ENCODE data around the gene MYO1B. TPM values are rescaled to one million over a fixed set of nuclear protein-coding genes. Genes with fewer than 3 reads are reported as not detected.

Gene MYO1B
- total RNA-seq, 1 donor from 2014 or later, result 7.0 TPM

DNA sequence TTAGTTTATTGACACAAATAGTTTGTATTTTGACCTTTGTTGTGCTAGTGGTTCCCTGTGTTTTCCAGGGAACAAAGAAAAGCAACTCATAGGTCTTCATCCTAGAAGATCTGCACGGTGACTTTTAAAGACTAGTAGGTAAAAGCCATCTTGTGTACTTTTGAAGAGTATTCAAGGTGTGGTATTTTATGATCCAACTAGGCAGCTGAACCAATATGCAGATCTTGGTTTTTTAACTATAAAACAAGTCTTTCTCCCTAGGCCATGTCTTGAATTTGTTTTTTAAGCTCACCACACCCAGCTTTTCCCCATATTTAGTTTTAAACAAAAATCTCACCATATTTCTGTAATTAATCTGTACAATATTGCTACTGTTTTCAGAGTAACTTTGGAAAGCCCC lies 30.0 kb upstream of the MYO1B start:
- no peak overlapping the region for H3K27ac Mint-ChIP-seq
- intact Hi-C loops (cut with micrococcal nuclease), result no loop called here

DNA sequence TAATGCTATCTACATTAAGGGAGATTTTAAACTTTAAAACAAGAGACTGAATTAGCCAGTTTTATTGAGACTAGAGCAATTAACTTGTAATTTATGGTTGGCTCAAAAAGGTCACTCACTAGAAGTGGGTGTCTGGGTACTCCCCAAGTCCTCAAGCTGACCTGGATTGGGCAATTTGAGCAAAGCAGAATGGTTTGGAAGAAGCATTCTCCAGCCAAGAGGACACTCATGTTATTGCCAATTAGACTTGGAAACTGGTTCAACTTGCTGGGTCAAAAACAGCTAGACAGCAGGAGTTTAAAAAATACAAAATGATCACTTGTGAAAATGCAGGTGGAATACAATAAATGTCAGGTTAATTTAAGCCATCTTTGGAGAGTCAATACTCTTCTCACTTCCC lies 29.5 kb upstream of the MYO1B start:
- Mint-ChIP-seq H3K27me3 (ENCODE audit: low read depth) (no peaks in the 10 kb centered on the region), H3K27ac (no peak overlapping the region), H3K4me1 (ENCODE audit: low read depth) (peaks cover 19% of the 10 kb centered on the region), H3K9me3 (peaks cover 35% of the 10 kb centered on the region), H3K4me3 (ENCODE audit: low read depth) (no peak overlapping the region), H3K36me3 (ENCODE audit: low read depth) (peaks cover 13% of the 10 kb centered on the region)
- DNase-seq (ENCODE audit: low spot score), result no peak
- intact Hi-C loops (cut with micrococcal nuclease), result no loop called here

More for the DNA sequence above, 30.0 kb upstream of the MYO1B start:
- H3K9me3 Mint-ChIP-seq, result peaks cover 34% of the 10 kb centered on the region
- peaks cover 15% of the 10 kb centered on the region for H3K4me1 Mint-ChIP-seq (ENCODE audit: low read depth)
- no peaks in the 10 kb centered on the region for H3K27me3 Mint-ChIP-seq (ENCODE audit: low read depth)
- DNase-seq (ENCODE audit: low spot score), result no peak
- peaks cover 10% of the 10 kb centered on the region for H3K36me3 Mint-ChIP-seq (ENCODE audit: low read depth)
- no peak overlapping the region for H3K4me3 Mint-ChIP-seq (ENCODE audit: low read depth)

DNA sequence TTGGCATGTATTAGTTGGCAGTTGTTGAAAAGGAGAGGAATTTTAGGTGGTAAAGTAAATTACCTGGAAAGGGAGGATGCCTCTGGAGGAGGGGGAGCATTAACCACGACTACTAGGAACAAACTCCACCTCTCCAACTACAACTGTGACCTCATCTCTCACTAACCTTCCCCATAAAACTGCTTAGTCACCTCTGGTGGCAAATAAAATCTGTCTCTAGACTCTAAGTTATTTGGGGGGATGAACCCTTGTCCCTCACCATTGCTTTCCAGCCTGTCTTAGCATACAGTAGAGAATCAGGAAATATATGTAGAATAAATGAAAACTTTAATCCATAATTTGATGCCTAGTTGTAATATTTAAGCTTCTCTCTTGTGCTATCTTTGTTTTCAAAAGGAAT lies 27.6 kb upstream of the MYO1B start:
- intact Hi-C loops (cut with micrococcal nuclease), result no loop called here
- DNase-seq (ENCODE audit: low spot score), result no peak
- no peaks in the 10 kb centered on the region for H3K27me3 Mint-ChIP-seq (ENCODE audit: low read depth)
- peaks cover 29% of the 10 kb centered on the region for H3K9me3 Mint-ChIP-seq
- H3K4me1 Mint-ChIP-seq (ENCODE audit: low read depth), result peaks cover 19% of the 10 kb centered on the region
- H3K4me3 Mint-ChIP-seq (ENCODE audit: low read depth), result no peak overlapping the region
- no peak overlapping the region for H3K27ac Mint-ChIP-seq
- peaks cover 6% of the 10 kb centered on the region for H3K36me3 Mint-ChIP-seq (ENCODE audit: low read depth)

DNA sequence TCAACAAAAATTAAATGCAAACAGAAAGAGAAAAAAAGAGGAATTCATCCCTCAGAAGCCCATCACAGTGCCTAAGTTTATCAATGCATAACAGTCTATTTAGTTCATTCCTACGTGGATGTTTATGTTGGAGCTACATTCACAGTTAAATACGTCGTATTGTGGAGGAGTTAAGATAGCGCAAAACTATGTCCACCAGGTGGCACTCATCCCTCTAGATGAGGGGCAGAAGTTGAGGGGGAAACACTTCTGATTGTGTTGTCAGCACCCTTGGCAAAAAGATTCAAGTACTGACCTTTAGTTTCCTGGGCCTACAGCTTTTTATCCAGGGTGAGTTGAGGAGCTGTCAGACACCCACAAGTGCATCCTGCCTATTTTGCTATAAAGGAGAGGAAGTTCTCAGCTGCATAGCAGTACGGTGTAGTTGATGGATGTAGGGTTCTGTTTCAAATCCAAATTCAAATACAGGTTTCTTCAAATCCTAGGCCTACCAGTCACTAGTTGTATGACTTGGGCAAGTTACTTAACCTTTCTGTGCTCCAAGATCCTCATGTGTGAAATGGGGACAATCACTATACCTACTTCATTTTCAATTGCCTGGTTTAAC lies 26.8 kb upstream of the MYO1B start:
- peaks cover 19% of the 10 kb centered on the region for H3K4me1 Mint-ChIP-seq (ENCODE audit: low read depth)
- H3K9me3 Mint-ChIP-seq, result peaks cover 22% of the 10 kb centered on the region
- H3K27ac Mint-ChIP-seq, result no peak overlapping the region
- H3K4me3 Mint-ChIP-seq (ENCODE audit: low read depth), result no peak overlapping the region
- peaks cover 6% of the 10 kb centered on the region for H3K36me3 Mint-ChIP-seq (ENCODE audit: low read depth)
- no peaks in the 10 kb centered on the region for H3K27me3 Mint-ChIP-seq (ENCODE audit: low read depth)
- no peak for DNase-seq (ENCODE audit: low spot score)
- intact Hi-C loops (cut with micrococcal nuclease), result loop anchor here (2.0 kb wide), 1 partner anchor 48 kb away; no protein-coding TSS in a partner anchor

DNA sequence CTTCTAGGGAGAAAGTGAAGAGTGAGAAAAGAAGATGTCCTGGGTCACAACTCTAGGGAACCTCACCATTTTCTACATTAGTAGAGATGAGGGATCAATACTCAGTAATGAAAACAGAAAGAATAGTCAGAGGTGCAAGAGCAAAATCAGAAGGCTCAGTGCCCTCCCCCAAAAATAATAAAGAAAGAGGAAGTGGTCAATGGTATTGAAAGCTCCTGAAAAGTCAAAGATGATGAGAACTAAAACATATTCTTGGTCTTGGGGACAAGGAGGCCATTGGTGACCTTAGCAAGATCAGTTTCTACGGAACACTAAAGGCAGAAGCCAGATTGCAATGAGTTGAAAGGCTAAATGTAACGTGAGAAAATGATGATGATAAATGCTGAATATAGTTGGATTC lies 24.5 kb upstream of the MYO1B start:
- peaks cover 6% of the 10 kb centered on the region for H3K36me3 Mint-ChIP-seq (ENCODE audit: low read depth)
- DNase-seq (ENCODE audit: low spot score), result no peak
- H3K4me3 Mint-ChIP-seq (ENCODE audit: low read depth), result no peak overlapping the region
- H3K4me1 Mint-ChIP-seq (ENCODE audit: low read depth), result peaks cover 19% of the 10 kb centered on the region
- peaks cover 22% of the 10 kb centered on the region for H3K9me3 Mint-ChIP-seq
- intact Hi-C loops (cut with micrococcal nuclease), result no loop called here
- H3K27ac Mint-ChIP-seq, result no peak overlapping the region
- no peaks in the 10 kb centered on the region for H3K27me3 Mint-ChIP-seq (ENCODE audit: low read depth)

DNA sequence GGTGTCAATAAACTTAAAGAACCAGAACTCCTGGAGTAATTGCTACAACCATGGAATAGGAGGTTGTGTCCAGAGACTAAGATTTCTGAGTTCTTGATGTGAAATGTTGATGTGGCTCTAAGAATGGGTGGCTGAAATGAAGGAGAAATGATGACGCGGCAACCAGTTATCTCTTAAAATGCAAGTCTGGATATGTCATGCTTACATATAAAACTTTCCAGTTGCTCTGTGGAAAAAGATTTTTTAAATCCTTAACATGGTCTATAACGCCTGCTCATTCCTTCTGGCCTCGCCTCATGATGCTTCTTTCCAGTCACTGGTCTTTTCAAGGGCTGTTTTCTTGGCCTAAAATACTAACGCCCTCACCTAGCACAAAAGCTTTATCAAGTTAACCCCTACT lies 23.5 kb upstream of the MYO1B start:
- H3K36me3 Mint-ChIP-seq (ENCODE audit: low read depth), result peaks cover 6% of the 10 kb centered on the region
- peaks cover 22% of the 10 kb centered on the region for H3K9me3 Mint-ChIP-seq
- H3K4me1 Mint-ChIP-seq (ENCODE audit: low read depth), result peaks cover 19% of the 10 kb centered on the region
- DNase-seq (ENCODE audit: low spot score), result no peak
- no peaks in the 10 kb centered on the region for H3K27me3 Mint-ChIP-seq (ENCODE audit: low read depth)
- H3K4me3 Mint-ChIP-seq (ENCODE audit: low read depth), result no peak overlapping the region
- no peak overlapping the region for H3K27ac Mint-ChIP-seq
- intact Hi-C loops (cut with micrococcal nuclease), result no loop called here

DNA sequence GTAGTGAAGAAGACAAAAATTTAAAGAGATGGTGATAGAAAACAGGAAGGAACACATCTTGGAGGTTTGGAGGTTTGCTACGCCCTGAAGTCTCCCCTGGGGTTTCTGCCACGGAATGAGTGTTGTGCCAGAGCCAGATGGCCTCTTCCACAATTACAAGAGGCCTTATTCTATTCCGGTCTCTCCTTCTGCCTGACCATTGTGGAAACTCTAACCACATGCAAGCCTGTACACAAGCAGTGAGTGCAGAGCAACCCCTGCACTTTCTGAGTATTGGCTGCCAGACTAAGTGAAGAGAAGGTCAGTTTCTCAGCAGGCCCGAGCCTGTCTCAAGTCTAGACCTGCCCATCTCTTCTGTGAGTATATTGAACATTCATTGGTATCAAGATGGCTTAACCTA lies 22.7 kb upstream of the MYO1B start:
- no peak for DNase-seq (ENCODE audit: low spot score)
- Mint-ChIP-seq H3K27ac (no peak overlapping the region), H3K36me3 (ENCODE audit: low read depth) (peaks cover 6% of the 10 kb centered on the region), H3K9me3 (peaks cover 22% of the 10 kb centered on the region), H3K4me1 (ENCODE audit: low read depth) (peaks cover 19% of the 10 kb centered on the region), H3K27me3 (ENCODE audit: low read depth) (no peaks in the 10 kb centered on the region), H3K4me3 (ENCODE audit: low read depth) (no peak overlapping the region)
- intact Hi-C loops (cut with micrococcal nuclease), result no loop called here

DNA sequence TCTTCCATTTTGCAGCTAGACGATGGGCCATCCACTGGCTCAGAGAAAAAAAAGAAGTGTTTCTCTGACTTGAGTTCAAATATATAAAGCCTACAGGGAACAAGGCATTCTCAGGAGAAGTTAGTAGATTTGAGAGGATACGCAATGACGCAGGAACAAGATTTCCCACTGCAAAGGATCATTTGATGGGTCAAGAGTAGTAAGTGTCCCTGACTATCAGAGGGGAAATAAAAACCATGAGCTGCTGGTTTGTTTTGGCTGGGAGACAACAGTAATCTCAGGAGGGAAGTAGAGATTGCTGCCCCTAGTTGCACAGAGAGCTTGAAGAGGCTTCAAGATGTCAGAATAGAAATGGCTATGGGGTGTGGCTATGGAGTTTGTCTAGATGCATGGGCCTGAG lies 22.3 kb upstream of the MYO1B start:
- no peak overlapping the region for H3K4me3 Mint-ChIP-seq (ENCODE audit: low read depth)
- peaks cover 17% of the 10 kb centered on the region for H3K4me1 Mint-ChIP-seq (ENCODE audit: low read depth)
- intact Hi-C loops (cut with micrococcal nuclease), result no loop called here

DNA sequence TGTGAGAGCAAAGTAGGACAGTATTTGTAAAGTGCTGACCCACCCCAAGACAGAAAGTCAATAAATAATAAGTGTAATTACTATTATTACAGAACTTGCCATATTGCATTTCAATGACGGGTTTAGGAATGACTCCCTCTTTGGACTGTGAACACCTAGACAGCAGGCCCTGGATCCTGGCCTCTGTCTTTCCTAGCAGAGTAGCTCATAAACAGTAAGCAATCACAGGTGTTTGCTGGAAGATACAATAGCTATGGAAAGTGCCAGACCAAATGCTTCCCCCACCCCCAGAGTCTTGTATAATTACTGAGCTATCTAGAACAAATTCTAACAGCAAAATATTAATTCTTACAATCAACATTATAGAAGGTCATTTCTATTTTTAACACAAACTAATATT lies 20.1 kb upstream of the MYO1B start:
- no peaks in the 10 kb centered on the region for H3K27me3 Mint-ChIP-seq (ENCODE audit: low read depth)
- no peak overlapping the region for H3K27ac Mint-ChIP-seq
- H3K4me3 Mint-ChIP-seq (ENCODE audit: low read depth), result no peak overlapping the region
- no peak for DNase-seq (ENCODE audit: low spot score)
- H3K9me3 Mint-ChIP-seq, result peaks cover 14% of the 10 kb centered on the region
- peaks cover 5% of the 10 kb centered on the region for H3K4me1 Mint-ChIP-seq (ENCODE audit: low read depth)
- intact Hi-C loops (cut with micrococcal nuclease), result no loop called here
- peaks cover 5% of the 10 kb centered on the region for H3K36me3 Mint-ChIP-seq (ENCODE audit: low read depth)

More for the DNA sequence above, 22.3 kb upstream of the MYO1B start:
- Mint-ChIP-seq H3K36me3 (ENCODE audit: low read depth) (peaks cover 6% of the 10 kb centered on the region), H3K27me3 (ENCODE audit: low read depth) (no peaks in the 10 kb centered on the region), H3K9me3 (peaks cover 22% of the 10 kb centered on the region), H3K27ac (no peak overlapping the region)
- no peak for DNase-seq (ENCODE audit: low spot score)

DNA sequence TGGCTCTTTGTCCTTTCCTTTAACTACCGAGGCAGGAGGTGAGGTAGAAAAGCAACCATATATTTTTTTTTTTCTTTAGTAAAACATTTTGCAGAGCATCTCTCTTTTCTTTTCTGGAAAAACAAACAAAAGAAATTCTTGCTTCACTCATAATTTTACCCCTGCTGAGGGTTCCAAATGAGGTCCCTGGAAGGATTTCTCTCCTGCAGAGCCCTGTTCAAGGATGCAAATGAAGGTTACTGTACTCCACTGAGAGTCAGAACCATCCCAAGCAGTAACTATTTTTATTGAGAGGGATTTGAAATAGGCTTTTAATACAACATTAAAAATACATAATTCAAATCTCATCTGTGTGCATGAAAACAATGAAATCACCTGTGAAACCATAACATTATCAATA lies 19.5 kb upstream of the MYO1B start:
- intact Hi-C loops (cut with micrococcal nuclease), result no loop called here
- DNase-seq (ENCODE audit: low spot score), result no peak
- H3K36me3 Mint-ChIP-seq (ENCODE audit: low read depth), result no peaks in the 10 kb centered on the region
- H3K9me3 Mint-ChIP-seq, result peaks cover 8% of the 10 kb centered on the region
- H3K4me3 Mint-ChIP-seq (ENCODE audit: low read depth), result no peak overlapping the region
- H3K4me1 Mint-ChIP-seq (ENCODE audit: low read depth), result no peaks in the 10 kb centered on the region
- no peak overlapping the region for H3K27ac Mint-ChIP-seq
- H3K27me3 Mint-ChIP-seq (ENCODE audit: low read depth), result no peaks in the 10 kb centered on the region

DNA sequence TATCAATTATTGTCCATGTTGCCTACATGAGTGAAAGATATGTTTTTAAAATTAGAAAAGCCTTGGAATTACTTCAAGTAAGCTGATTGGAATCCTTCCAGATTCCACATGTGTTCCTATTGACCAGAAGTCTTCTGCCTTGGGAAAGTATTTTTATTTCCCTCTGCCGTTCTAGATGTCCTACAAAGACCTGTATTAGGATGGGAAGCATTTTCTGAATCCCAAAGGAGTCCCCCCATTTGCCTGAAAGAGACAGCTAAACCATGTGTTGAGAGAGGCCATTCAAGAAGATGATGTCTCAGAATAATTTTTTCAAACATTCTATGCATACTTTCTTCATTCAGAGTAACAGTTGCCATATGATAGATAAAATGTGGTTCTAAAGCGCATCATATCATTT lies 19.0 kb upstream of the MYO1B start:
- Mint-ChIP-seq H3K36me3 (ENCODE audit: low read depth) (no peaks in the 10 kb centered on the region), H3K9me3 (peaks cover 3% of the 10 kb centered on the region), H3K27ac (no peak overlapping the region), H3K4me3 (ENCODE audit: low read depth) (no peak overlapping the region), H3K4me1 (ENCODE audit: low read depth) (no peaks in the 10 kb centered on the region), H3K27me3 (ENCODE audit: low read depth) (no peaks in the 10 kb centered on the region)
- DNase-seq (ENCODE audit: low spot score), result no peak
- intact Hi-C loops (cut with micrococcal nuclease), result no loop called here

DNA sequence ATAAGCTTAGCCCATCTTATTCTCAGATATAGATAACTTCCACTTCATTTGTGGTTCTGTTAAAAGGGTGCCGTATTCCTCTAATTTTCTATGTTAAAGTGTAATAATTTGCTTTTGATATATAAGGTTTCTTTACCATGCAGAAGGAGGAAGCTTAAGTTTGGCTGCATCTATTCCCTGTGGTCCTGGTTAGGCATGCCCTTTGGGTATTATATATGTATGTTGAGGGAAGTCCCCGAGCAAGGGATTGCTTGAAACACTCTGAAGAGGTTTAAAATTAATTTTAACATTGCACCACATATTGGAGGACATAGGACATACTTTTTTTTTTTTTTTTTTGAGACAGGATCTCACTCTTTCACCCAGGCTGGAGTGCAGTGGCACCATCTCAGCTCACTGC lies 16.9 kb upstream of the MYO1B start:
- no peaks in the 10 kb centered on the region for H3K9me3 Mint-ChIP-seq
- H3K4me3 Mint-ChIP-seq (ENCODE audit: low read depth), result no peak overlapping the region
- DNase-seq (ENCODE audit: low spot score), result no peak
- no peaks in the 10 kb centered on the region for H3K4me1 Mint-ChIP-seq (ENCODE audit: low read depth)
- no peaks in the 10 kb centered on the region for H3K36me3 Mint-ChIP-seq (ENCODE audit: low read depth)
- H3K27me3 Mint-ChIP-seq (ENCODE audit: low read depth), result no peaks in the 10 kb centered on the region
- intact Hi-C loops (cut with micrococcal nuclease), result no loop called here
- H3K27ac Mint-ChIP-seq, result no peak overlapping the region

DNA sequence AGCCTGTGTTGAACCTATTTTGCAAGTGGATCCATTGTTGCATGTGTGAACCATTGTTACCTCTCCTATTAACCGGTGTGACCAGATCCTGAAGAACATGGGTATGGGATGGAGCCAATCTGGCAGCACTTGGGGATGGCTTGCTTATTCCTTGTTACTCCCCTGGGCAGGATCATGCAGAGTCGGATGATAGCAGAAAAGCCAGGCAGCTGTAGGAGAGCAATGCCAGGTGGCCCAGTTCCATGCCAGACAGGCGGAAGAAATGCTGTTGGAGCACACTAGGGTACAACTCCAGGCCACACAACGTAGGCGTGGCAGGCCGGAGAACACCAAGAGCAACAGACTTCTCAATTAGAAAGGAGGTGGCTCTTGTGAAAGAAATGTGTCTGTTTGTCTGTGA lies 16.3 kb upstream of the MYO1B start:
- no peak overlapping the region for H3K27ac Mint-ChIP-seq
- H3K27me3 Mint-ChIP-seq (ENCODE audit: low read depth), result no peaks in the 10 kb centered on the region
- H3K4me1 Mint-ChIP-seq (ENCODE audit: low read depth), result no peaks in the 10 kb centered on the region
- H3K9me3 Mint-ChIP-seq, result no peaks in the 10 kb centered on the region
- intact Hi-C loops (cut with micrococcal nuclease), result no loop called here
- no peak for DNase-seq (ENCODE audit: low spot score)
- no peak overlapping the region for H3K4me3 Mint-ChIP-seq (ENCODE audit: low read depth)
- H3K36me3 Mint-ChIP-seq (ENCODE audit: low read depth), result no peaks in the 10 kb centered on the region

DNA sequence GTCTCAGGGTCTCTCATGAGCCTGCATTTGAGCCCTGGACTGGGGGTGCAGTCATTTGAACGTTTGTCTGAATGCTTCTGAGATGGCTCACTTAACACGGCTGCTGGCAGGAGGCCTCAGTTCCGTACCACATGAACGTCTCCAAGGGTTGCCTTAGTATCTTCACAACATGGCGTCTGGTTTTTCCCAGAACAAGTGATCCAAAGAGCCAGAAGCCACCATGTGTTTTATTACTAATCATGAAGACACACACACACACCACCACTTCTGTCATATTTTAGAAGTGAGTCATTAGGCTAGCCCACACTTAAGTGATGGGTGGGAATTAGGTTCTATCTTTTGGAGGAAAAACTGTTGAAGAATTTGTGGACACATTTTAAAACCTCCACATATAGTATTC lies 15.0 kb upstream of the MYO1B start:
- H3K27me3 Mint-ChIP-seq (ENCODE audit: low read depth), result no peaks in the 10 kb centered on the region
- H3K4me1 Mint-ChIP-seq (ENCODE audit: low read depth), result no peaks in the 10 kb centered on the region
- H3K9me3 Mint-ChIP-seq, result no peaks in the 10 kb centered on the region
- H3K4me3 Mint-ChIP-seq (ENCODE audit: low read depth), result no peak overlapping the region
- no peak overlapping the region for H3K27ac Mint-ChIP-seq
- H3K36me3 Mint-ChIP-seq (ENCODE audit: low read depth), result no peaks in the 10 kb centered on the region
- intact Hi-C loops (cut with micrococcal nuclease), result loop anchor here (5.0 kb wide), 1 partner anchor 38 kb away; no protein-coding TSS in a partner anchor
- DNase-seq (ENCODE audit: low spot score), result no peak

Data from activated T-helper 2 cell treated with anti-CD3 and anti-CD28 coated beads, Interferon-gamma antibody, Interleukin-2, Interleukin-4, amounts not matched to agents 10 μg/mL and 5 μg/mL and 100 μg/mL, durations not matched to agents 14 hours and 24 hours and 36 hours (primary cell).